Measurements from ENCODE around the gene MS4A6A.
"Not testable (repeated sequence)": the region's sequence is repeated elsewhere in the genome, so short reads cannot be mapped to it uniquely, and the experiment has no call there.

Gene MS4A6A

DNA sequence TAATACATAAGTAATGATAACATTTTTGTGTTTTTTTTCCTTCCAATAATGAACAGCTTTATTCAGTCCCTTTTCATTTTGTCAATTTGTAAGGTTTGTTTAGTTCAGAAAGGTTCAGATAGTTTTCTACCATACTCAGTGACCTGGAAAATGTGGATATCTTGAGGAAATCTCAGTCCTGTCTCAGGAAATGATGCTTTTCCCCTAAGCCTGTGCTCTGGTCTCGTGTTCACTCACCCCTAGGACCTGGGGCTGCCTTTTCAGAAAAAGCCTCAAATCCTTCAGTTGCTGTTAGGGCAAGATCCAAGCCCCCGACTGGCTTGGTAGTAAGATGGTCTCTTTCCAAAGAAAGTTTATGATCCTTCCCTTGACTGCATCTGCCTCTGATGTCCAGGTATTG, 21.8 kb downstream of the MS4A6A start:
- H3K27ac ChIP-seq, result no peak overlapping the region
- no peaks in the 10 kb centered on the region for H4K20me1 ChIP-seq
- H3K4me1 ChIP-seq, result peaks cover 10 to 25% (median 16%) of the 10 kb centered on the region in 10 experiments
- H3K9ac ChIP-seq, result no peak overlapping the region
- TF ChIP-seq Cebpa-rat (IDR thresholded peaks at IDR 0.05), result no peak
- peaks cover 0 to 22% (median 0%) of the 10 kb centered on the region in 11 experiments; a peak in 3 of 22 replicates for H3K36me3 ChIP-seq
- peak overlapping the region in 9 of 11 experiments; percentile 44 to 69 (median 62); a peak in 17 of 22 replicates for H3K4me2 ChIP-seq
- no peak overlapping the region for H3K4me3 ChIP-seq
- H3K27me3 ChIP-seq, result no peaks in the 10 kb centered on the region
- peaks cover 15 to 21% (median 18%) of the 10 kb centered on the region in 11 experiments for H3K9me3 ChIP-seq (replicated peaks in 1 of 11)

GRCh38 chr11:60159868-60160267, 23.0 kb downstream of the MS4A6A start:
- no peak overlapping the region for H3K4me3 ChIP-seq
- H3K4me1 ChIP-seq, result peaks cover 10 to 22% (median 15%) of the 10 kb centered on the region in 10 experiments
- no peak for TF ChIP-seq Cebpa-rat (IDR thresholded peaks at IDR 0.05)
- H3K27me3 ChIP-seq, result no peaks in the 10 kb centered on the region
- H3K27ac ChIP-seq, result no peak overlapping the region
- H3K9me3 ChIP-seq (replicated peaks in 1 of 11), result peaks cover 11 to 16% (median 12%) of the 10 kb centered on the region in 11 experiments
- H3K4me2 ChIP-seq, result peak overlapping the region in 1 of 11 experiments; percentile 1; a peak in 2 of 22 replicates
- H4K20me1 ChIP-seq, result no peaks in the 10 kb centered on the region
- peaks cover 0 to 18% (median 0%) of the 10 kb centered on the region in 11 experiments; a peak in 3 of 22 replicates for H3K36me3 ChIP-seq
- H3K9ac ChIP-seq, result no peak overlapping the region

DNA sequence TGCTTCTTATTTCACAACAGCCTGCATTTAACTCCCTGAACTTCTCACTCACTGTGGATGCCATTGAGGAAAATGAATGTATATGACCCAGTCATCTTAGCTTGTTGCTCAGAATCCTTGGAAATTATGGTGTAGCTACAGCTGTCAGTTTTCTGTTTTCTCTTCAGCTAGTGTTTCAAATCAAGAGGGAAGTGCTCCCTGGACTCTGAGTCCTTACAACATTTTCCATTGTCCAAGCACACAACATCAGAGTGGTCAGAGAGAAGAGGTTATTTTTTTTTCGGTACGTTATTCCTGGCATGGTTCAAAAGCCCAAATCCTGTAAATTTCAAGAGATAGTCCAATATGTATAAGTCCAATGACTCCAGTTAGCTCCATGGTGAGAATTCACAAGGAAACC, 23.6 kb downstream of the MS4A6A start:
- Histone ChIP-seq H3K27ac (no peak overlapping the region), H4K20me1 (no peaks in the 10 kb centered on the region), H3K9me3 (replicated peaks in 1 of 11) (peaks cover 5 to 11% (median 6%) of the 10 kb centered on the region in 11 experiments; a peak in 19 of 22 replicates), H3K36me3 (peaks cover 0 to 12% (median 0%) of the 10 kb centered on the region in 11 experiments; a peak in 3 of 22 replicates), H3K9ac (no peak overlapping the region), H3K4me2 (no peak overlapping the region), H3K27me3 (no peaks in the 10 kb centered on the region), H3K4me3 (no peak overlapping the region), H3K4me1 (peaks cover 10 to 22% (median 15%) of the 10 kb centered on the region in 10 experiments)
- no peak for TF ChIP-seq Cebpa-rat (IDR thresholded peaks at IDR 0.05)

GRCh38 chr11:60158636-60159035, 24.2 kb downstream of the MS4A6A start:
- H3K36me3 ChIP-seq, result peaks cover 0 to 6% (median 0%) of the 10 kb centered on the region in 11 experiments; a peak in 2 of 22 replicates
- H3K9me3 ChIP-seq (replicated peaks in 1 of 11), result peaks cover 0 to 9% (median 0%) of the 10 kb centered on the region in 11 experiments; a peak in 3 of 22 replicates
- no peak overlapping the region for H3K9ac ChIP-seq
- H3K4me3 ChIP-seq, result no peak overlapping the region
- no peak overlapping the region for H3K27ac ChIP-seq
- H3K4me2 ChIP-seq, result no peak overlapping the region
- no peaks in the 10 kb centered on the region for H3K27me3 ChIP-seq
- peaks cover 10 to 22% (median 15%) of the 10 kb centered on the region in 10 experiments for H3K4me1 ChIP-seq
- H4K20me1 ChIP-seq, result no peaks in the 10 kb centered on the region
- no peak for TF ChIP-seq Cebpa-rat (IDR thresholded peaks at IDR 0.05)

DNA sequence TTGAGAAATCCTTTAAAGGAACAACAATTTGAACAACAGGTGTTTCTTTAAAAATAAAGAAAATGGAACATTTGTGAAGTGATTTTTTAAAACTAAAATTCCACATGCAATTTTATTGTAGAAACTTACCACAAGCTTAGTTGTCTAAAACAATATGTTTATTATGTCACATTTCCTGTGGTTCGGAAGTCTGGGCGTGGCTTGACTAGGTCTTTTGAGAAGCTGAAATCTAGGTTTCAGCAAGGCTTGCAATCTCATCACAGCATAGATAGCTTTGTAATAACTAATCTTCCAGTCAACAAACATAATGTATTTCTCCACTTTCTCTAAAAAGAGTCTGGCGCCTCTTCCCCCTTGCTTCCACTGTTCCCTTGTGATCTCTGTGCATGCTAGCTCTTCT, 27.0 kb downstream of the MS4A6A start:
- Histone ChIP-seq H3K36me3 (0 out of 22 replicates have a peak, but pooled peaks cover 0 to 5% (median 0%) of the 10 kb centered on the region in 11 experiments), H3K27me3 (no peaks in the 10 kb centered on the region), H3K4me1 (peaks cover 4 to 15% (median 5%) of the 10 kb centered on the region in 10 experiments; a peak in 19 of 20 replicates), H3K9ac (no peak overlapping the region), H3K9me3 (replicated peaks in 1 of 11) (peaks cover 0 to 9% (median 0%) of the 10 kb centered on the region in 11 experiments; a peak in 2 of 22 replicates), H4K20me1 (no peaks in the 10 kb centered on the region), H3K27ac (no peak overlapping the region), H3K4me3 (no peak overlapping the region), H3K4me2 (peak overlapping the region in 4 of 11 experiments; percentile 24 to 62 (median 32); a peak in 6 of 22 replicates)
- TF ChIP-seq Cebpa-rat (IDR thresholded peaks at IDR 0.05), result no peak

GRCh38 chr11:60152727-60153126, 30.2 kb downstream of the MS4A6A start:
- H3K9ac ChIP-seq; H3K9me3 ChIP-seq (replicated peaks in 1 of 11); H4K20me1 ChIP-seq; H3K36me3 ChIP-seq; H3K27ac ChIP-seq; H3K4me3 ChIP-seq; H3K27me3 ChIP-seq; H3K4me2 ChIP-seq: not testable (repeated sequence)
- H3K4me1 ChIP-seq, result peaks cover 0 to 17% (median 0%) of the 10 kb centered on the region in 10 experiments; a peak in 8 of 20 replicates

DNA sequence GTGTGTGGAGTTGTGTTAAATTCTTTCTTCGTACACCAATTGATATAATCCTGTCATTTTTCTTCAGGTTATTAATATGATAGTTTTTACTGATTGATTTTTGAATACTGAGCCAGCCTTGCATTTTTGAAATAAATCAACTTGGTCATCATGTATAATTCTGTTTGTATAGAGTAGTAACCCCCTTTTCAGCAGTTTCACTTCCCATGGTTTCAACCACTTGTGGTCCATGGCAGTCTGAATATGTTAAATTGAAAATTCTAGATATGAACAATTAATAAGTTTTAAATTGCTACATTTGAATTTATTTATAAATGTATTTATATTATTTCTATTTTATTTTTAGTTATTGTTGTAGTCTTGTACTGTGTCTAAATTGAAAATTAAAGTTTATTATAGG, 32.6 kb downstream of the MS4A6A start:
- Histone ChIP-seq H3K27me3 (no peaks in the 10 kb centered on the region), H3K4me2 (no peak overlapping the region), H3K9me3 (replicated peaks in 1 of 11) (0 out of 22 replicates have a peak, but pooled peaks cover 0 to 5% (median 0%) of the 10 kb centered on the region in 11 experiments), H3K9ac (no peak overlapping the region), H3K4me3 (no peak overlapping the region), H3K27ac (no peak overlapping the region), H3K36me3 (no peaks in the 10 kb centered on the region), H4K20me1 (no peaks in the 10 kb centered on the region), H3K4me1 (peaks cover 0 to 7% (median 0%) of the 10 kb centered on the region in 10 experiments; a peak in 2 of 20 replicates)
- TF ChIP-seq Cebpa-rat (IDR thresholded peaks at IDR 0.05), result no peak

DNA sequence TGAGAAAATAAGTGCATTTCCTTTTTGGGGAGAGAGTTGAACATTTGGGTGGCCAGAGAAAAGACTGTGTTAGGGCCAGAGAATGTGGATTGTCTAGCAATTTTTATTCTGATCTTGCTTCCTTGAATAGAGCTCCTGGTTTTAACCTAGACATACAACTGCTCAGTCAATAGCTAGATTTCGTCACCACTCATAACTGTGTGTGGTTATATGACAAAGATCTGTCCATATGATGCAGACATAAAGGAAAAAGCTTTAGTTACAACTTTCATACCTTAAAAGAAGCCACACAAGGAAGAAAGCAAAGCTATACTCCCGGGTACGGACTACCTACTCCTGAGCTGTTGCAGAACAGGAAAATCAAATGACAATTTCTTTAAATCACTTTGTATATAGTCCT, 37.2 kb downstream of the MS4A6A start:
- Histone ChIP-seq H3K9ac (no peak overlapping the region), H3K36me3 (no peaks in the 10 kb centered on the region), H4K20me1 (no peaks in the 10 kb centered on the region), H3K4me3 (no peak overlapping the region), H3K27me3 (no peaks in the 10 kb centered on the region), H3K27ac (no peak overlapping the region), H3K4me1 (peaks cover 0 to 7% (median 0%) of the 10 kb centered on the region in 10 experiments; a peak in 2 of 20 replicates), H3K9me3 (replicated peaks in 1 of 11) (0 out of 22 replicates have a peak, but pooled peaks cover 0 to 5% (median 0%) of the 10 kb centered on the region in 11 experiments), H3K4me2 (no peak overlapping the region)
- no peak for TF ChIP-seq Cebpa-rat (IDR thresholded peaks at IDR 0.05)

GRCh38 chr11:60143768-60144167, 39.1 kb downstream of the MS4A6A start:
- no peak overlapping the region for H3K4me3 ChIP-seq
- H3K36me3 ChIP-seq, result no peaks in the 10 kb centered on the region
- H3K27ac ChIP-seq, result no peak overlapping the region
- 0 out of 22 replicates have a peak, but pooled peaks cover 0 to 5% (median 0%) of the 10 kb centered on the region in 11 experiments for H3K9me3 ChIP-seq (replicated peaks in 1 of 11)
- no peaks in the 10 kb centered on the region for H3K27me3 ChIP-seq
- no peak for TF ChIP-seq Cebpa-rat (IDR thresholded peaks at IDR 0.05)
- no peaks in the 10 kb centered on the region for H4K20me1 ChIP-seq
- no peaks in the 10 kb centered on the region for H3K4me1 ChIP-seq
- H3K9ac ChIP-seq, result no peak overlapping the region
- H3K4me2 ChIP-seq, result no peak overlapping the region

- no peaks in the 10 kb centered on the region for H3K27me3 ChIP-seq
- no peak overlapping the region for H3K9ac ChIP-seq
- no peak overlapping the region for H3K4me2 ChIP-seq
- no peak overlapping the region for H3K4me3 ChIP-seq
- H3K4me1 ChIP-seq, result no peaks in the 10 kb centered on the region
- H3K9me3 ChIP-seq (replicated peaks in 1 of 11), result peaks cover 19 to 27% (median 25%) of the 10 kb centered on the region in 11 experiments
- no peak overlapping the region for H3K27ac ChIP-seq
- no peak for TF ChIP-seq Cebpa-rat (IDR thresholded peaks at IDR 0.05)
- H4K20me1 ChIP-seq, result no peaks in the 10 kb centered on the region
- H3K36me3 ChIP-seq, result no peaks in the 10 kb centered on the region
These were observed 49.0 kb downstream of the MS4A6A start for GRCh38 chr11:60133917-60134316.

All from BLaER1 treated with 17β-estradiol and CSF1 and Interleukin-3, amounts not matched to agents 10 nM and 100 nM (cell line).